HuH-7 (cell line): Measurements from ENCODE around the gene MYH15.

Experiments used
- DNase-seq: peaks from one replicate; pipeline ENCODE4 v3.0.0; 2011; ENCODE audit warnings: low spot score

The MYH15 gene

DNA sequence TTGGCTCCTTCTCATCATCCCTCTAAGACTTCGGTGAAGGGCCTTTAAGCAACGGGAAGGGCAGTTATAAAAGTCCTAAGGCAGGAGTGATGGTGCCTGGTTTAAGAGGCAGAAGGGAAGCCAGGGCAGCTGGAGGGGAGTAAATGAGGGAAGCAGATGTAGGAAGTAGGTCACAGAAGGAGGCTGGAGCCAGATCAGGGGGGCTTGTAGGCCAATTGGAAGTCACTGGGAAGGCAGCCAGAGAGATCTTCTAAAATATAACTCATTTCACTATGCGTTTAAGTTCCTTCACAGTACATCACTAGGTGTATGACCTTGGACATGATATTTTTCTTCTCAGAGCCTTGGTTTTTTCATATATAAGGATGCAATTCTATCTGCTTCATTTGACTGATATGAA, 94.7 kb downstream of the MYH15 start:
- no peak for DNase-seq

GRCh38 chr3:108414007-108414406, 96.4 kb downstream of the MYH15 start:
- DNase-seq, result no peak

GRCh38 chr3:108412121-108412750, 98.2 kb downstream of the MYH15 start:
- DNase-seq, result no peak

DNA sequence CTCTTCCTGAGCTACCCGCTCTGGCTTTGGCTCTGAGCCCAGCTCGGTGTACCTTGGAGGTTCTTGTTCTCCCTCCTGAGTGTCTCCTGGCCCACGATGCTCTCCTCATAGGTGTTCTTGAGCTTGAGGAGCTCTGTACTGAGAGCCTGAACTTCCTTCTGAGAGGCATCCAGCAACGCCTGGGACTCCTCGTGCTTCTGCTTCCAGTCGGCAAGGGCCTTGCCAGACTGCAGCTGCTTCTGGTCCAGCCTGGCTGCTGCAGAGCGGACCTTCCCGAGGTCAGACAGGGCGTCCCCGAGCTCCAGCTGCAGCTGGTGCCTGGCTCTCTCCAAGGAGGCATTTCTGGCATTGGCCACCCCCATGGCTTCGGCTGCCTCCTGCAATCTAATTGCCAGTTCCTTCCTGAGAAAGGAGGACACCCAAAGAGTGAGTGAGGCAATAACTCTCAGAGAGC, 99.8 kb downstream of the MYH15 start:
- DNase-seq, result no peak

DNA sequence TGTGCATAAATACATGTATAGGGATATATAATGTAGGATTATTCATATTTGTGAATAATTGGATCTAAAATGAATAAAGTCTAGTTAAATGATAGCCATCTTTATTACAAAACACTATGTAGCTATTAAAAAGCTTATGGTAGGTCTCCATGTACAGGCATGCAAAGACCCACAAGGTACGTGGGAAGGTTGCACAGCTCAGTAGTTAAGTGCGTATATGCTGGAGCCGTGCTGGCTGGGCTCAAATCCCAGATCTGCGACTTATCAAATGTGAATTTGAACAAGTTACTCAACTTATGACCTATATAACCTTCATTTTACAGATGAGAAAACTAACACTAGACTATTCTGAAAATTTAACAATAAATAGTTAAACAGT, 100.6 kb downstream of the MYH15 start:
- DNase-seq, result no peak

DNA sequence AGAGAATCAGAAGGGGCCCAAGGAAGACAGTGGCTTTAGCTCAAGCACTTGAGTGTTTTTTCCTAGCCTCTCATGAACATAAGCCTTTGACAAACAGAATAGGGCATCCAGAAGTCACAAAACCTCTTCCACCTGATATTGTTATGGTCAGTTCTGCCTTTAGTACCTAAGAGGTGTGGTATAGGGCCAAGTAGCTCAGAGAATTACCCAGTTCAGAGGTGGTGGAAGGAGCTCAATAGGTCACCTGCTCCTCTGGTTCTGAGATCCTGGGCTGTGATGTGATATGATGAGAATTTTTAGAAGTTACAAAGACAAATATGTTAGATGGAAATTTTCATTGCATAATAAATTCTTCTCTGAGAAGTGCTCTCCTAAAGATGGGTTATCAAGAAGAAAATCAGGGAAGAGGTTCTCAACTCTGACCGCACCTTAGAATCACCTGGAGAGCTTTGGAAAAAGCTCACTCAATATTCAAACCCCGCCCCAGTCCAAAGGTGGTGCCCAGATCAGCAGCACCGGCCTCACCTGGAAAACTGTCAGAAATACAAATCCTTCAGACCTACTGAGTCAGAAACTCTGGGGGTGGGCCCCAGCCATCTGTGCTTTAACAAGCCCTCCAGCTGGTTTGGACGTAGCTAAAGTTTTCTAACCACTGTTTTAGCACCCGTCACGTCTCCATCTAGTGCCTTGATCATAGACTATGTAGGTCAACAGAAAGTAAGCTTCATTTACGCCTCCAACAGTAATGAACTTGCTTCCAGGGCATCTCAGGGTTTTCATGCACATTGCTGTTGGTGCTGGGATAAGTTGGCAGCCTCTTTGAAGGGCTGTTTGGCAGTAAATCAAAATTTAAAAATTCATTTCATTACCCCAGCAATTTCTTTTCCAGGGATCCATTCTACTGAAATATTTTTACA, 101.3 kb downstream of the MYH15 start:
- DNase-seq, result no peak

GRCh38 chr3:108407886-108408285, 102.5 kb downstream of the MYH15 start:
- DNase-seq, result no peak

DNA sequence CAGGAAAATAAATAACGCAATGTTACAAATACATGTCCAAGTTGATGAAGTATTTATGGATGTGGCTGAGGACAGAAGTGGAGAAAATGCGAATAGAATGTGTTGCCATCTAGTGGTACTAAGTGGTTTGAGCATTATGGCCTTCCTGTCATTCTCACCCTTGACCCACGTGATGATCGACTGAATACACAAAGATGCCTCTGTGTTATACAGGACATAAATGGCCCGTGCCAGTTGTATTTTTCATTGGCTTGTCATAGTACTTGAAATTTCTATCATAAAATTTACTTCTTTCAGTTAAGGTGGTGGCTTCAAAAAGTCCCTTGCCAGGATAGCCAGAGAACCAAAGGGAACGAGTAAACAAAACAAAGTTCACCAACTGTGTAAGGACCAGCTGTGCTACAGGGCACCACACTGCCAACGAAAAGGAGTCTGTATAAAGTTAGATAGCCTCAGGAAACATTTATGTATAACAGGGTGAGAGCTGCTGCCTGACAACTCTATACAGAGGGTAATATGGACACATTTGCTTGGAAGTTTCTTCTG, 103.7 kb downstream of the MYH15 start:
- peak; percentile 34 for DNase-seq

- DNase-seq, result no peak
Observed at GRCh38 chr3:108406063-108406660, 104.2 kb downstream of the MYH15 start.

- DNase-seq, result no peak
Observed at GRCh38 chr3:108404368-108404767, 106.0 kb downstream of the MYH15 start.

GRCh38 chr3:108403686-108404345, 106.6 kb downstream of the MYH15 start:
- no peak for DNase-seq

GRCh38 chr3:108403198-108403597, 107.2 kb downstream of the MYH15 start:
- DNase-seq, result no peak

GRCh38 chr3:108401836-108402235, 108.6 kb downstream of the MYH15 start:
- no peak for DNase-seq

- no peak for DNase-seq
Observed at GRCh38 chr3:108398510-108398909, 111.9 kb downstream of the MYH15 start.

DNA sequence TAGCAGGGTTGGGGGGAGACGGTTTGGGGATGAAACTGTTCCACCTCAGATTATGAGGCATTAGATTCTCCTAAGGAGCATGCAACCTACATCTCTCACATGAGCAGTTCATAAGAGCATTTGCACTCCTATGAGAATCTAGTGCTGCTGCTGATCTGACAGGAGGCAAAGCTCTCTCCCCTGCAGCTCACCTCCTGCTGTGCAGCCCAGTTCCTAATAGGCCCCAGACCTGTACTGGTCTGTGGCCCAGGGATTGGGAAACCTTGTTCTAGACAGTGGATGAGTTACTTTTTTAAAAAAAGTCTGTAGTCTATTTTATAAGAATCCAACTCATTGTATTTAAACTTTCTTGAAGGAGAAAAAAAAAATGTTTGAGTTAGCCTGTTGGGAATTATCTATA, 114.1 kb downstream of the MYH15 start:
- no peak for DNase-seq

- no peak for DNase-seq
Observed at GRCh38 chr3:108394563-108394962, 115.8 kb downstream of the MYH15 start.

- no peak for DNase-seq
Observed at GRCh38 chr3:108394016-108394415, 116.4 kb downstream of the MYH15 start.

DNA sequence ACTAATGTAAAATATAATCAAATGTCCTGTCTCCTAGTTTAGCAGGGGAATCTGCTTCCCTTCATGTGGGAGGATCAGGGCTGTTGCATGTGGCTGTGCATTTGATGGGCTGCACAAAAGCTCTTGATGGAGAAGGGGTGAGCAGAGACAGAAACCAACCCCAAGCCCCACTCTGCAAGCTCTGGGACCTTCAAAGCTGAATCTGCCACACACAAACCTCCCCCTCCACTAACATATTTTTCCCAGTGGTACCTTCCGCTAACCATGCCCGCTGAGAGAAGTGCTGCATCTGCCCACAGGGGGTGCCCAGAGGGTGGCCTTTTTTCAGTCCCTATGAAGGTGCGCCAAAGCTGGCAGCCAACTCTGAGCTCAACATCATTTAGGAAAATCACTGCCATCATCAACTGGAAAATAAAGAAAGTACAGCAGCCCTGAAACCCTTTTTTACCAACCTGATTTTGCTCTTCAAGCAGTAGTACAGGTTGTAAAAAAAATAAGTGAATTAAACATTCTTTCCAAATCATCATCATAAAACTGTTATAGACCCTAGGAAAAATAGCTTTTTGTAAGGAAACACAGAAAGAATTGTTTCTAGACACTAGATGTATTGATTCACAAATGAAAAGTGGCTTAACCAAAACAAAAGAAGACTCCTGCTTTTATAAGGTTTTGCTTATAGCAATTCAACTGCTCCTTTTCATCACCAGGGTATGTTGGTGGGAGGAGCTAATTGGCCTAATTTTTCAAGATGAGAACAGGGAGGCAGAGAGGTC, 117.1 kb downstream of the MYH15 start:
- DNase-seq, result no peak

DNA sequence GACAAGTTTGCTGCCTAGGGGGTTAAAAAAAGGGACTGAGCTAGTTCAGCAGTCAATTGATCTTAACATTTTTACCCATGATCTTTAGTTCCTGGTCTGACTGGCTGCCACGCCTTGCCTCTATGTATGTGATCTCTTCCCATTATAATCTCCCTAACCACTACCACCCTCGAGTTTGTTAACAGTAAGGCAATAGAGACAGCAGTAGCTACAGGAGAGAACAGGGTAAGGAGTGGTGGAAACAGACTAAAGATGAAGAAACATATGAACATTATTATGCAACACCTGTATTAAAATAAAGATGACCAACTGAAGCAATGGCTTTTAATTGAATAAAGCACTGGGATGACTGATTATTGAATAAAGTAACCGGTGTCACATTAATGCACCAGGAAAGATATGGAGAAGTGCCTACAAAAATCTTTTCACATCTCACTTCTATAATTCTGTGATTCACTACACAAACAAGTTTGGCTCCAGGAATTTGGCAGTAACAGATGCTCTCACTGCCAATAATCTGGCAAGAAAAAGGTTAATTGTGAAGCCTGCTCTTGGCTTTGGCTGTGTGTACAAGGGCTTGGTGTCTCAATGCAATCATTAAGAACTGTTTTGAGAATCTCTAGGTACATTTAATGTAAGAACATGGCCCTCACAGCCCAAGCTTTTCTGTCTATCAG, 118.3 kb downstream of the MYH15 start:
- DNase-seq, result no peak

GRCh38 chr3:108389372-108389771, 121.0 kb downstream of the MYH15 start:
- no peak for DNase-seq
